ENCODE data around the gene ANKRD11. TPM values are rescaled to one million over a fixed set of nuclear protein-coding genes. Genes with fewer than 3 reads are reported as not detected.

ANKRD11 gene
- total RNA-seq, 1 experiment from 2014 or later: 99.4 TPM

GRCh38 chr16:89370601-89371000 lies 119.8 kb downstream of the ANKRD11 start:
- no peaks in the 10 kb centered on the region for H3K27me3 ChIP-seq (ENCODE audit: control insufficient read depth, insufficient read depth, low read length)
- H3K9me3 ChIP-seq (ENCODE audit: control insufficient read depth, insufficient read depth, low read depth, low read length): no peaks in the 10 kb centered on the region
- H3K4me3 ChIP-seq (ENCODE audit: low read depth in 2 of 2, low read length in 2 of 2): no peak overlapping the region
- ATAC-seq (no peak), DNase-seq (ENCODE audit: low read depth, low spot score) (no peak)
- TF ChIP-seq POLR2AphosphoS5 (IDR thresholded peaks at IDR 0.05; ENCODE audit: low read depth, low read length) (no peak), TCF7L2 (IDR thresholded peaks at IDR 0.05; ENCODE audit: low read depth, low read length) (no peak), SIN3A (IDR thresholded peaks at IDR 0.05; ENCODE audit: borderline replicate concordance, insufficient read depth, low read depth, low read length) (no peak), CTCF (IDR thresholded peaks at IDR 0.05) (no peak), REST (IDR thresholded peaks at IDR 0.05; ENCODE audit: insufficient read depth in 1 of 2, low read depth in 2 of 2, low read length in 1 of 2) (no peak)
- BruUV-seq (replicated peaks): no TSS peak
- CTCF ChIA-PET: no interaction called here
- H3K36me3 ChIP-seq (ENCODE audit: control insufficient read depth, insufficient read depth, low read length): no peaks in the 10 kb centered on the region
- POLR2A ChIA-PET: no interaction called here
- H3K4me1 ChIP-seq (ENCODE audit: control insufficient read depth, insufficient read depth, low read length): peaks cover 56% of the 10 kb centered on the region
- intact Hi-C loops (cut with micrococcal nuclease; ENCODE audit: unreplicated experiment) (no loop called here), in situ Hi-C loops (cut with HindIII; ENCODE audit: low pct_unique_long_range_greater_than_20kb, low sequenced_read_pairs) (no loop called here)
- no peak overlapping the region for H3K27ac ChIP-seq (ENCODE audit: low read length)

- H3K9me3 ChIP-seq (ENCODE audit: control insufficient read depth, insufficient read depth, low read depth, low read length): no peaks in the 10 kb centered on the region
- ATAC-seq (no peak), DNase-seq (ENCODE audit: low read depth, low spot score) (no peak)
- no peak overlapping the region for H3K4me3 ChIP-seq (ENCODE audit: low read depth in 2 of 2, low read length in 2 of 2)
- H3K4me1 ChIP-seq (ENCODE audit: control insufficient read depth, insufficient read depth, low read length): peaks cover 60% of the 10 kb centered on the region
- CTCF ChIA-PET: interaction anchor here (0.6 kb wide), 1 partner anchor 76 kb away, joined by 5 read pairs; no protein-coding TSS in a partner anchor
- no peaks in the 10 kb centered on the region for H3K27me3 ChIP-seq (ENCODE audit: control insufficient read depth, insufficient read depth, low read length)
- intact Hi-C loops (cut with micrococcal nuclease; ENCODE audit: unreplicated experiment): no loop called here
- no TSS peak for BruUV-seq (replicated peaks)
- TF ChIP-seq POLR2AphosphoS5 (IDR thresholded peaks at IDR 0.05; ENCODE audit: low read depth, low read length): no peak
- TF ChIP-seq CTCF (IDR thresholded peaks at IDR 0.05): no peak
- no peak for TF ChIP-seq REST (IDR thresholded peaks at IDR 0.05; ENCODE audit: insufficient read depth in 1 of 2, low read depth in 2 of 2, low read length in 1 of 2)
- no peak for TF ChIP-seq TCF7L2 (IDR thresholded peaks at IDR 0.05; ENCODE audit: low read depth, low read length)
- no peak for TF ChIP-seq SIN3A (IDR thresholded peaks at IDR 0.05; ENCODE audit: borderline replicate concordance, insufficient read depth, low read depth, low read length)
- no peak overlapping the region for H3K27ac ChIP-seq (ENCODE audit: low read length)
- no peaks in the 10 kb centered on the region for H3K36me3 ChIP-seq (ENCODE audit: control insufficient read depth, insufficient read depth, low read length)
- POLR2A ChIA-PET: interaction anchor here (0.5 kb wide), 1 partner anchor 76 kb away, joined by 25 read pairs; no protein-coding TSS in a partner anchor
- in situ Hi-C loops (cut with HindIII; ENCODE audit: low pct_unique_long_range_greater_than_20kb, low sequenced_read_pairs): no loop called here
Observed at GRCh38 chr16:89370081-89370511, 120.3 kb downstream of the ANKRD11 start.

Data from Panc1 (cell line).